NCI-H510A (cell line): ENCODE data around the gene EPHB4.
"Not testable (repeated sequence)": the region's sequence is repeated elsewhere in the genome, so short reads cannot be mapped to it uniquely, and the experiment has no call there.

Experiments
- DNase-seq: peaks from one replicate; lab custom pipeline; 2025; lab: John Stamatoyannopoulos, UW

Gene EPHB4

GRCh38 chr7:100785878-100786277 is 41.4 kb downstream of the EPHB4 start:
- DNase-seq, result no peak

DNA sequence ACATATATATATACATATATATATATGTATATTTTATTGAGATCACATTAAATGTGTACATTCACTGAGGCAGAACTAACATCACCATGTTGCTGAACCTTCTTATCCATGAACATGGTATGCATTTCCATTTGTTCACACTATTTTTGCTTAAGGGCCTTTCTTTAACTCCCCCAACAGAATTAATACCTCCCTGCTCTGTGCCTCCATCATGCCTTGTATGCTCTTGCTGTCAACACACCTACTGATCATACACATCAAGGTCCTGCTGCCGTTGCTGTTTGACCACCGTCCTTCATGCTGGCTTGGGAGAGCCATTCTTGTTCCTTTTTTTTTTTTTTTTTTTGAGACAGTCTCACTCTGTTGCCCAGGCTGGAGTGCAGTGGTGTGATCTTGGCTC is 43.5 kb downstream of the EPHB4 start:
- no peak for DNase-seq

- DNase-seq, result no peak
Measured at GRCh38 chr7:100781255-100781654, 46.1 kb downstream of the EPHB4 start.

GRCh38 chr7:100779359-100779758 is 48.0 kb downstream of the EPHB4 start:
- DNase-seq, result no peak

- no peak for DNase-seq
Measured at GRCh38 chr7:100778061-100778621, 49.2 kb downstream of the EPHB4 start.

GRCh38 chr7:100773491-100773890 is 53.8 kb downstream of the EPHB4 start:
- DNase-seq, result no peak

- no peak for DNase-seq
Measured at GRCh38 chr7:100768784-100769183, 58.5 kb downstream of the EPHB4 start.

DNA sequence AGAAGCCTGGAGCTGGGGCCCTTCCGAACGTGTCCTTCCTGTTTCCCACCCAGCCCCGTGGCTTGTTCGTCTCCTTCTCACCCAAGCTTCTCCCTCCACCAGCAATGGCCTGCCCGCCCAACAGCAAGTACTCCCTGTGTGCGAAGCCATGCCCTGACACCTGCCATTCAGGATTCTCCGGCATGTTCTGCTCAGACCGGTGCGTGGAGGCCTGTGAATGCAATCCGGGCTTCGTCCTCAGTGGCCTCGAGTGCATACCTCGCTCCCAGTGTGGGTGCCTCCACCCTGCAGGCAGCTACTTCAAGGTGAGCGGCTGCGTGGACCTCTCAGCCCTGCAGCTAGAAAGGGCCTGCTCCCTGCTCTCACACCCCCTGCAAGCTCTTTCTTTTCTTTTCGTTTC is 62.1 kb downstream of the EPHB4 start:
- no peak for DNase-seq

- DNase-seq, result no peak
Measured at GRCh38 chr7:100764841-100765240, 62.5 kb downstream of the EPHB4 start.

DNA sequence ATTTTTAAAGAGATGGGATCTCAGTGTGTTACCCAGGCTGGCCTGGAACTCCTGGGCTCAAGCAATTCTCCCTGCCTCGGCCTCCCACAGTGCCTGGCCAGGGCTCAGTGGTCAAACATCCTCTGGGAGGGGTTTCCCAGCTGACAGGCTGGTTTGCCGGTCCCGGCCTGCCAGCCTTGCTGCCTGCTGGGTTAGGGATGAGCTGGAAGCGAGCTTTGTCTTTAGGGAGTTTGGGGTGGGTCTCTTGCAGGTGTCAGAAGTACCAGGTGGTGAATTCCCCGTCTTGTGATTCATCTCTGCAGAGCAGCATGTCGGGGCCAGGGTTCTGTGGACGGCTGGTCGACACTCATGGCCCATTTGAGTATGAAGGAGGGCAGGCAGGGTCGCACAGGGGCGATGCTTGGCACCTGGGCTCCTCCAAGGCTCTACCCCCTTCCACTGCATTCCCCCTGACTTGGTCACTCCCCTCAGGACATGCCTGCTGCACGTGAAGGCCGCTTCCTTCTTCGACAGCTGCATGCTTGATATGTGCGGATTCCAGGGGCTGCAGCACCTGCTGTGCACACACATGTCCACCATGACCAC is 63.7 kb downstream of the EPHB4 start:
- no peak for DNase-seq

DNA sequence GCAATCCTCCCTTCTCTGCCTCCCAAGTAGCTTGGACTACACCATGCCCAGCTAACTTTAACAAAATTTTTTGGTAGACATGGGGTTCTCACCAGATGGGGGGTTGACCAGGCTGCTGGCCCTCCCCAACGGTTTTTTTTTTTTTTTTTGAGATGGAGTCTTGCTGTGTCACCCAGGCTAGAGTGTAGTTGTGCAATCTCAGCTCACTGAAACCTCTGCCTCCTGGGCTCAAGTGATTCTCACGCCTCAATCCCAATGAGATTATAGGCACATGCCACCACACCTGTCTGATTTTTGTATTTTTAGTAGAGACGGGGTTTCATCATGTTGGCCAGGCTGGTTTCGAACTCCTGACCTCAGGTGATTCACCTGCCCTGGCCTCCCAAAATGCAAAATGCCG is 64.5 kb downstream of the EPHB4 start:
- not testable (repeated sequence) for DNase-seq

DNA sequence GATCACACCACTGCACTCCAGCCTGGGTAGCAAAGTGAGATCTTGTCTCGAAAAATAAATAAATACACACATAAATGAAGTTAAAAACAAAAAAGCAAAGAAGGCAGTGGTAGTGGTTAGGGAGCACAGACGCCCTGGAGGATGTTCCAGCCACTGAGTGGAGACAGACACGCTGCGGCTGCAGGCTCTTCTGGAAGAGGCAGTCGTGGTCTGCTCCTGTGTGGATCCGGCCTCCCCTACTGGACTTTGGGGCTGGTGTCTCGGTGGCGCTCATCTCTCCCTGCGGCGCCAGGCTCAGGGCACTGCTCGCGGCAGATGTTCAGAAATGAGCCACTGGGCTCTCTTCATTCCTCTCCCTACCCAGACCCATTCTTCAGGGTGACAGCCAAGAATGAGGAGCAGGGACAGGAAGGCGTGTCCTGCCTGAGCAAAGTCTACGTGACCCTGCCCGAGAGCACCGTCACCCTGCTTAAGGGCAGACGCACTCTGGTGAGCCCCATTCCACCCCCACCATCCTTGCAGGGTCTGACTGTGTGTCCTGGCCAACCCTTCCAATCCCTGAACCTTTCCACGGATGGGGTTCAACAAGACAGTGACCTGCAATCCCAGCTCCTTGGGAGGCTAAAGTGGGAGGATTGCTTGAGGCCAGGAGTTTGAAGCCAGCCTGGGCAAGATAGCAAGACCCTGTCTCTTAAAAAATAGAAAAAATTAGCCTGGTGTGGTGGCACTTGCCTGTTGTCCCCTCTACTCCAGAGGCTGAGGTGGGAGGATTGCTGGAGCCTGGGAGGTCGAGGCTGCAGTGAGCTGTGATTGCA is 67.8 kb downstream of the EPHB4 start:
- no peak for DNase-seq

GRCh38 chr7:100753750-100754149 is 73.6 kb downstream of the EPHB4 start:
- no peak for DNase-seq

DNA sequence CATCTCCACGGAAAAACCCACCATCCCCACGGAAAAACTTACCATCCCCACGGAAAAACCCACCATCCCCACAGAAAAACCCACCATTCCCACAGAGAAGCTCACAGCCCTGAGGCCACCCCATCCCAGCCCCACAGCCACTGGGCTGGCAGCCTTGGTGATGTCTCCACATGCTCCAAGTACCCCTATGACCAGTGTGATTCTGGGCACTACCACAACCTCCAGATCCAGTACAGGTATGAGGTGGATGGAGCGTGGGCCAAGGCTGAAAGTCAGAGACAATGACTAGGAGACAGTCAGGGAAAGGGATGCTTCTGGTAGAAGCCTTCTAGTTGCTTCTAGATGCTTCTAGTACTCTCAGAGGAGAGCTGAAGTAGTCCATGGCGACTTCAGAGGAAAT is 74.3 kb downstream of the EPHB4 start:
- DNase-seq, result no peak
